ENCODE data around the gene TRPC4AP. TPM values are rescaled to one million over a fixed set of nuclear protein-coding genes. Genes with fewer than 3 reads are reported as not detected.
"Not testable (repeated sequence)": the region's sequence is repeated elsewhere in the genome, so short reads cannot be mapped to it uniquely, and the experiment has no call there.

The TRPC4AP gene
- total RNA-seq, 2 donors from 2014 or later = 52.8 to 63.2 TPM

GRCh38 chr20:35116258-35116657 is 23.7 kb upstream of the TRPC4AP start:
- no peak overlapping the region for H3K27ac ChIP-seq
- H3K9ac ChIP-seq (ENCODE audit: low read depth in 2 of 2, low read length in 2 of 2) = no peak overlapping the region
- H3K27me3 ChIP-seq = no peaks in the 10 kb centered on the region
- no peaks in the 10 kb centered on the region for H3K4me1 ChIP-seq
- H3K36me3 ChIP-seq = peaks cover 2% of the 10 kb centered on the region
- H3K9me3 ChIP-seq = no peaks in the 10 kb centered on the region
- intact Hi-C loops (cut with DNase I) = no loop called here
- no peak overlapping the region for H3K4me3 ChIP-seq
- DNase-seq = no peak
- no peak for TF ChIP-seq CTCF (IDR thresholded peaks at IDR 0.05)

- H3K27me3 ChIP-seq = no peaks in the 10 kb centered on the region
- intact Hi-C loops (cut with DNase I) = no loop called here
- H3K4me3 ChIP-seq = no peak overlapping the region
- H3K9ac ChIP-seq (ENCODE audit: low read depth in 2 of 2, low read length in 2 of 2) = no peak overlapping the region
- no peaks in the 10 kb centered on the region for H3K36me3 ChIP-seq
- no peaks in the 10 kb centered on the region for H3K9me3 ChIP-seq
- DNase-seq = no peak
- no peak overlapping the region for H3K27ac ChIP-seq
- no peaks in the 10 kb centered on the region for H3K4me1 ChIP-seq
- TF ChIP-seq CTCF (IDR thresholded peaks at IDR 0.05) = no peak
Observed at GRCh38 chr20:35115606-35116005, 23.0 kb upstream of the TRPC4AP start.

- H3K27ac ChIP-seq; H3K4me1 ChIP-seq; H3K9ac ChIP-seq (ENCODE audit: low read depth in 2 of 2, low read length in 2 of 2); intact Hi-C loops (cut with DNase I); H3K36me3 ChIP-seq; H3K9me3 ChIP-seq; H3K27me3 ChIP-seq; H3K4me3 ChIP-seq; DNase-seq: not testable (repeated sequence)
Observed at GRCh38 chr20:35112276-35112675, 19.7 kb upstream of the TRPC4AP start.

- no peak overlapping the region for H3K4me3 ChIP-seq
- H3K36me3 ChIP-seq = no peaks in the 10 kb centered on the region
- H3K27ac ChIP-seq = no peak overlapping the region
- H3K9ac ChIP-seq (ENCODE audit: low read depth in 2 of 2, low read length in 2 of 2) = no peak overlapping the region
- DNase-seq = no peak
- H3K9me3 ChIP-seq = no peaks in the 10 kb centered on the region
- intact Hi-C loops (cut with DNase I) = no loop called here
- no peaks in the 10 kb centered on the region for H3K4me1 ChIP-seq
- H3K27me3 ChIP-seq = no peaks in the 10 kb centered on the region
- no peak for TF ChIP-seq CTCF (IDR thresholded peaks at IDR 0.05)
Observed at GRCh38 chr20:35111141-35111888, 18.7 kb upstream of the TRPC4AP start.

GRCh38 chr20:35108921-35109320 is 16.3 kb upstream of the TRPC4AP start:
- no peak for DNase-seq
- Histone ChIP-seq H3K4me1 (no peaks in the 10 kb centered on the region), H3K36me3 (no peaks in the 10 kb centered on the region), H3K4me3 (no peak overlapping the region), H3K9me3 (no peaks in the 10 kb centered on the region), H3K27ac (no peak overlapping the region), H3K27me3 (no peaks in the 10 kb centered on the region), H3K9ac (ENCODE audit: low read depth in 2 of 2, low read length in 2 of 2) (no peak overlapping the region)
- TF ChIP-seq CTCF (IDR thresholded peaks at IDR 0.05) = no peak
- intact Hi-C loops (cut with DNase I) = no loop called here

- Histone ChIP-seq H3K9me3 (no peaks in the 10 kb centered on the region), H3K9ac (ENCODE audit: low read depth in 2 of 2, low read length in 2 of 2) (no peak overlapping the region), H3K4me3 (no peak overlapping the region), H3K4me1 (no peaks in the 10 kb centered on the region), H3K36me3 (no peaks in the 10 kb centered on the region), H3K27me3 (no peaks in the 10 kb centered on the region), H3K27ac (no peak overlapping the region)
- no peak for DNase-seq
- no peak for TF ChIP-seq CTCF (IDR thresholded peaks at IDR 0.05)
- intact Hi-C loops (cut with DNase I) = no loop called here
Observed at GRCh38 chr20:35106827-35107380, 14.3 kb upstream of the TRPC4AP start.

Data from colonic mucosa (tissue), 4 donors.